Left renal pelvis (tissue), 4 donors: ENCODE data around the gene CDH12. TPM values are rescaled to one million over a fixed set of nuclear protein-coding genes. Genes with fewer than 3 reads are reported as not detected.
A peak's percentile ranks its signal among the peaks of the same experiment; 100 is the strongest.
"Not testable (repeated sequence)": the region's sequence is repeated elsewhere in the genome, so short reads cannot be mapped to it uniquely, and the experiment has no call there.

Experiments
- DNase-seq, 4 donors: peaks; one replicate each; pipeline ENCODE4 v3.0.0-alpha.2; 2013; ENCODE audit warnings: low read depth in 4 of 4, low spot score in 3 of 4
- polyA plus RNA-seq, 4 donors: library from polyadenylated mRNA; unstranded; fragments of 120-200 nt; gene quantifications; one replicate each; pipeline ENCODE4 v1.2.1, GENCODE V29; 2013; ENCODE audit not compliant: insufficient read length in 4 of 4

Gene CDH12
- polyA plus RNA-seq, 4 donors: 5.9 to 8.7 (median 7.3) TPM

DNA sequence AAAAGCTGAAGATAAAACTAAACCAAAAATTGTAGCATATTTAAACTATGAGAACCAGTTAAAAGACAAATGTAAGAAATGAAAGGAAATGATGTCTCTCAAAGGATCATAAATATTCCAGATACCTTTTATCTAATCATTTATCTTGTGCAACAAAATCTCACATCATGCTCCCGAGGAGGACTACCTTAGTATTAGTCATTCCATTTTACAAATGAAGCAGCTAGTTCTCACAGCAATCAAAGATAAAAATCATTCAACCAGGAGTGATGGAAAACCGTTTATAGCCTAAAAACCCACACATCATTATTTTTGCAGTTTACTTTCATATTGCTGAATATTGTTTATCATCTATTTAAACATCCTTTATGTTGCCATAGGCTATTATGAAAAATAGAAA lies 190.0 kb downstream of the CDH12 start:
- no peak for DNase-seq

DNA sequence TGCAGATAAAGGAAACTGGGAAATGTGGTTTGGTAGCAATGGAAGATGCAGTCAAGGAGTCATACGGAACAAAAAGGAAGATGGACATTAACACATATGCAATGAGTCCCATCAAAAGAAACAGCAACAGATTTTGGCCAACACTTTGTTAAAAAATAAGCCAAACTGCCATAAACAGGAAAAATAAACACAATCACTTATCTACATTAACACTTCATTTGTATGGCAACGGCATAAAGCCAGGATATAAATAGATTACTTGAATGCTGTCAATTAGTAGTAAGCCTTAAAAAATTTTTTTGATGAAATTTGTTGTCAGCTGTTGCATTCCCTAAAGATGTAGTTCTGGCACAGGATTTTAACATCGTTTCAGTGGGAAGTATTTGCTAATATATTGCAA lies 190.8 kb downstream of the CDH12 start:
- DNase-seq: no peak

- DNase-seq: no peak
These were observed 201.8 kb downstream of the CDH12 start for GRCh38 chr5:22651355-22651754.

GRCh38 chr5:22650511-22650910 lies 202.6 kb downstream of the CDH12 start:
- no peak for DNase-seq

DNA sequence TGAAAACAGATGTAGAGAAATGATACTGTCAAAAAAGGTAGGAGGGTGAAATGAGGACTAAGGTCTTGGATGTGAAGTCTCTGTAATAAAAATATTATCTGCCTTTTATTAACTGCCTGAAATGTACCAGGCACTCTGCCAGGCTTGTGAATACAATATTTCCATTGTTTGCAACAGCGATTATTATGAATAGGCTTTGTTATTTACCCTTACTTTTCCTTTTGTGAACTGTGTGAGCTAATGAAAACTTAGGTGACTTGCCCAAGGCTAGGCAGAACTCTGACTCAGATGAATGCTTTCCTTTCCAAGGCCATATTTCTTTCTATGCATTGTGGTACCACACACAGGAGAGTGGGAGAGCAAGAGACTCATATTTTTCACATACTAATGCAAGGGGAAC lies 204.1 kb downstream of the CDH12 start:
- DNase-seq: peak in 1 of 4 donors; percentile 4

GRCh38 chr5:22644859-22645258 lies 208.3 kb downstream of the CDH12 start:
- DNase-seq: no peak

DNA sequence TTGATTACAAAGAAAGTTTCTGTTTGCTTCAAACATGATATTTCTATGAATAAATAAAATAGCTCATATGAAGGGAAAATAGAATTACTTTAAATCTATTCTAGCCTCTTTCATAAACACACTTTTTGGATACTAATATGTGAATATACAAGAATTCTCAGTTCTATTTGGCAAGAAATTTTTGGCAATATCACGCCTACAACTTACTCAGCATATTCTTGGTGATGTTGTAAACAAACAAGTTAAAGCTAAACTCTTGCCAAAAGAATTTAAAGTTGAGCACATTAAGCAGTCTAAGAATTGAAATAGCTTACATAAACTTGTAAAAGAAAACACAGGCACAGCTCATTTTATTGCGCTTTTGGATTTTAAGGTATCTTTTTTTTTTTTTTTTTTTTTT lies 209.8 kb downstream of the CDH12 start:
- no peak for DNase-seq

DNA sequence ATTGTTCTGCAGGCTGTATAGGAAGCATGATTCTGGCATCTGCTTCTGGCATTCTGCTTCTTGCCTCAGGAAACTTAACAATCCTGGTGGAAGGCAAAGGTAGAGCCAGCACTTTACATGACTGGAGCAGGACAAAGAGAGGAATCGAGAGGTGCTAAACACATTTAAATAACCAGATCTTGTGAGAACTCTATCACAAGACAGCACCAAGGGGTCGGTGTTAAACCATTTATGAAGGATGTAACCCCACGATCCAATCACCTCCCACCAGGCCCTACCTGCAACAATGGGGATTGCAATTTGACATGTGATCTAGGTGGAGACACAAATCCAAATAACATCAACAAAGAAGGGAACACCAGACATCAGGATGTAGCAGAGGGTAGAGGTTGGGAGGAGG lies 221.5 kb downstream of the CDH12 start:
- no peak for DNase-seq

DNA sequence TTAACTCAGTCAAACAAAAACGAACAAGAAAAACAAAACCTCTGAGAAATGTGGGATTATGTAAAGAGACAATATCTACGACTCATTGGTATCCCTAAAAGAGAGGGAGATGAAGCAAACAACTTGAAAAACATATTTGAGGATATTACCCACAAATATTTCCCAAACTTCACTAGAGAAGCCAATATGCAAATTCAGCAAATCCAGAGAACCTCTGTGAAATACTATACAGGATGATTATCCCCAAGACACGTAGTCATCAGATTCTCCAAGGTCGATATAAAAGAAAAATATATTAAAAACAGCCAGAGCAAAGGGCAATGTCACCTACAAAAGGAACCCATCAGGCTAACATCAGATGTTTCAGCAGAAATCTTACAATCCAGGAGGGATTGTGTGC lies 226.1 kb downstream of the CDH12 start:
- DNase-seq: no peak

DNA sequence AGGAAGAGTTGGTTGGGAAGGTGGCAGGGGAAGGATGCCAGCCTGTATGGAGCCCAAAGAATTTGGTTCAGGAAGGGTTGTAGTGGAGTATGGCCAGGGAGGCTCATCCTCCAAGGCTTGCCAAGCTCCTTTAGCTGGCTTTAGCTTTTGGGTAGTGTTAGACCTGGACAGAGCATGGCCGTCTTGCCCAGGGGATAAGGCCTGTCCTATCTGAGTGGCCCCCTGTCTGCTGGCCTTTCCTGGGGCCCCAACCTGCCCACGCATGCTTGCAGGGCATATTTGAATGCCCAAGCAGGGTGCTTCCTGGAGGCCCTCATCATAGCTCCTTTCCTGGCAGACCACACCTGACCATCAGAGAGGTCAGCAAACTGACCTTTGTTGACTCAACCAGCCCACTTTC lies 227.7 kb downstream of the CDH12 start:
- DNase-seq: no peak

DNA sequence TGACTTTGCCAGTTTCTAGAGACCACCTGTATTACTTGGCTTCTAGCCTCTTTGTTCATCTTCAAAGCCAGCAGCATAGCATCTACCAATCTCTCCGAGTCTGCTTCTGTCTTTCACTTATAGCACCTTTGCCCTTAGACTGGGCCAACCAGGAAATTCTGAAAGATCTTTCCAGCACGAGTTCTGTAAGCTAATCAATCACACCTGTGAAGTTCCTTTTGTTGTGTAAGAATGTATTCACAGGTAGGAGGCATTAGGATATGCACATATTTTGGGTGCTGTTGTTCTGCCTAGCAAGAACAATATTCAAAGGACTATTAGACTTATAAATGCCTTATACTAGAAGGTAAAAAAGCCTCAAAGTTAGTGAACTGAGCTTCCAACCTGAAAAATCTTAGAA lies 232.1 kb downstream of the CDH12 start:
- no peak for DNase-seq

DNA sequence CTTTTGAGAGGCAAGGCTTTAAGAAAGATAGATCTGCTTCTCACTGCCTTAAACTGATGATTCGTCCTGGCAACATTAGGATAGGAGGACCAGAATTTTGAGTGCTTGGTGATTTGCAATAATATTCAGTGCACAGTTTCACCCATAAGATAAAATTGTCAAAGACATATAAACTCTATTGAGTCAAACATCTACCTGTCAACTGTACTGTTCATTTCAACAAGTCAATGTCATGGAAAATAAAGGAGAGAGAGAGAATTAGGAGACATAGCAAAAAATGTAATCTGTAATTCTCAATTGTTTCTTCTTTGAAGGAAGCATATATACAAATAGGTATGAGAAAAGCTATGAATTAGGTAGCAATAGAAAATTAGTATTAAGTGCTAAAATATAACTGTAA lies 237.2 kb downstream of the CDH12 start:
- no peak for DNase-seq

- peak in 1 of 4 donors; percentile 11 for DNase-seq
These were observed 238.6 kb downstream of the CDH12 start for GRCh38 chr5:22614486-22615094.

DNA sequence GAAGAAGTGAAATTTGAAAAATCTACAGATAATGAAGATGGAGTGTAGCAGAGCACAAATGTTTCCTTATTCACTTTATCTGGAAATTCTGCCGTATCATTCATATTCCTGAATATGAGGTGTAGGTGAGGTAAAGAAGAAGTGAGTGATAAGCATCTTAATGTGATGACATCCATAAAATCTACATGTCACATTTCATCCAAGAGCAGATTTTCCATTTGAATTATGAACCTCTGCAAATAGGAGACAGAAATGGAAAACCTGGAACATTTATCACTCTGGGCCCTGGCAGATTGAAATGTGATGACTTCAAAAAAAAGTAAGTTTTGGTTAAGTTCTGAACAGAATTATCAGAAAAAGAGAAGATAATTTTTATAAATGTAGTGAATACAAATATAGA lies 240.2 kb downstream of the CDH12 start:
- no peak for DNase-seq

DNA sequence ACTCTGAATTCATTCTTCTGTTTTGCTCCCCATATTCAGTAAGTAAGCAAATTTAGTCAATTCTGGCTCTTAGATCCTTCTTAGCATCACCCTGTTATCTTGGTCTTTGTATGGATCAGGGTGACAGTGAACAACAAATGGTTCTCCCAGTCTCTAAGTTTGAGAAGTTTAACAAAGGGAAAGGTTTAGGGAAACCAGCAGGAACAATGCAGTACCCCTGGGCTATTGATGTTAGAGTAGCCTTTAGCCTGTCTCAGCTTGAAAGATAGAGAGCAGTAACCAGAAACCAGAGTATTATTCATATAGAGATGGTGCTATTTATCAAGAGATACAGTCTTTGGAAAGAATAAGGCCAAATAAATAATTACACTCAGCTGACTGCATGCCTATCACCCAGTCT lies 241.8 kb downstream of the CDH12 start:
- no peak for DNase-seq

DNA sequence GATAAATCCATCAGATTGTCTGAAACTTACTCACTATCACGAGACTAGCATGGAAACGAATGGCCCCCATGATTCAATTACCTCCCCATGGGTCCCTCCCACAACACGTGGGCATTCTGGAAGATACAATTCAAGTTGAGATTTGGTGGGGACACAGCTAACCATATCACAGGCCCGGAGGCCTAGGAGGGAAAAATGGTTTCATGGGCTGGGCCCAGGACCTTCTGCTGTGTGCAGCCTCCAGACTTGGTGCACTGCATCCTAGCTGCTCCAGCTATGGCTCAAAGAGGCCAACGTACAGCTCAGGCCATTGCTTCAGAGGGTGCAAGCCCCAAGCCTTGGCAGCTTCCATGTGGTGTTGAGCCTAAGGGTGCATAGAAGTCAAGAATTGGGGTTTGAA lies 245.6 kb downstream of the CDH12 start:
- DNase-seq: not testable (repeated sequence)

DNA sequence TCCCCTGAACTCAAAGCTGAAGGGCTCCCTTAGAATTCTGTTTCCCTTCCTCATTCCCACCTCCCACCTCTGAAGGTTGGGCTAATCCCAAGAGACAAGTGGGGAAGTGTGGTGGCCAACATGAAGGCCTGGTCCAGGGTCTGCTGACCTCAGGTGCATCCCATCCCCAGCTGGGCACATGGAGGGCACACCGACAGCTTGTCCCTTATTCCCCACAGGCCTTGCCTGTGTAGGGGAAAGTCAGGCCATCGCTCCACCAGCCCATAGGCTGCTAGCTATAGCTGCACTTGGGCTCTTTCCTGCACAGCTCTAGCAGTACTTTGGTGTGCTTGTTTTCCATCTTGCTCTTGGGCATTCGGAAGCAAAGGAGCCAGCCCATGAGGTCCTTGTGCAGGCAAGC lies 247.7 kb downstream of the CDH12 start:
- DNase-seq: no peak

GRCh38 chr5:22604711-22605110 lies 248.4 kb downstream of the CDH12 start:
- DNase-seq: no peak

DNA sequence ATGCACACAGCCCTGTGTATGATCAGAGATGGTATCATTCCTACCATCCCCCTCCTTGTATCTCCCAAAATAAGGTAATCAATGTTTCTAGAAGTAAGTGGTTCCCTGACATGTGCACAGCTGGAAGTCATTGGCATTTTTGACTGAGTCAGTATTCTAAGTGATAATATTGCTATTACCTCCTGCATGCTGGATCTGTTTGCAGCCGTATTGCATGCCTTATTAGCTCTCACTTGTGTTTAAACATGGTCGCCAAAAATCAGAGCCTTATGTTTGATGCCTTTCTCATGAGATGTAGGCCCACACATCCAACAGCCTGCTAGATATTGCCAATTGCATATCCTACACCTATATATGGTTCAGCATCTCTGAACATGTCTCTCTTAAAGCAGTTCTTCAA lies 254.3 kb downstream of the CDH12 start:
- no peak for DNase-seq

DNA sequence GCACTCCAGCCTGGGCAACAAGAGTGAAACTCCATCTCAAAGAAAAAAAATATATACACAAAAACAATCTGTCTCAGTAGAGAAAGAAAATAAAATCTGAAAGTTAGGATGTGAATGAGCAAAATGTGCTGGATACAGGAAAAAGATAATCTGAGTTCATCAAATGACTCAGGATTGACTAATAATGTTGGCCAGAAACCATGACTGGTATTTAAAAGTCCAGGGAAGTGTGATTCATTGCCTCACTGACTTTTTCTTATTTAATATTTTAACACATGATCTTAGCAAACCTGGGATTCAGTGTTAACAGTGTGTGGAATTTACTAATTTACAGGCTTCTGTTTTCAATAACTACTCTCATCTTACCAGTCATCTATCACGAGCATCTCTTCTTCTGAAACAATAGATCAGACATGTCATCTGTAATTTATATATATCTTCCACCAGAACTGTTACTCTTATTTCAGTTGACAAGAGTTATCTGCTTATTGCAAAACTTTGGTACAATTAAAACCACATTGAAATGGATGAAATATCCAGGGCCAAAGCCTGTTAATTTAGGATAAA lies 256.7 kb downstream of the CDH12 start:
- no peak for DNase-seq

GRCh38 chr5:22594491-22594890 lies 258.7 kb downstream of the CDH12 start:
- no peak for DNase-seq

- DNase-seq: no peak
These were observed 259.6 kb downstream of the CDH12 start for GRCh38 chr5:22593592-22593991.

- DNase-seq: no peak
These were observed 261.7 kb downstream of the CDH12 start for GRCh38 chr5:22591461-22591860.
